OCI-LY7 (cell line): ENCODE results near the gene TNFAIP8L1. TPM values are rescaled to one million over a fixed set of nuclear protein-coding genes. Genes with fewer than 3 reads are reported as not detected.
A peak's percentile ranks its signal among the peaks of the same experiment; 100 is the strongest.
"Not testable (repeated sequence)": the region's sequence is repeated elsewhere in the genome, so short reads cannot be mapped to it uniquely, and the experiment has no call there.

Source experiments
- BruUV-seq: library from RNA; stranded (reverse); fragments of 400-500 nt; replicated peaks from 2 replicates; lab custom pipeline; 2021; lab: Mats Ljungman, UMichigan
- CTCF ChIA-PET: fragments of 300-600 bp; sonication (Branson Sonifier 250); formaldehyde crosslinking; loops from one replicate; lab custom pipeline; 2022; ENCODE audit warnings: antibody characterized with exemption; ENCODE audit not compliant: unreplicated experiment; lab: Charles Lee
- POLR2A ChIA-PET: fragments of 300-600 bp; sonication (Branson Sonifier 250); formaldehyde crosslinking; loops from one replicate; lab custom pipeline; 2022; ENCODE audit warnings: antibody characterized with exemption; lab: Charles Lee
- DNase-seq: peaks from one replicate; pipeline ENCODE4 v3.0.0-alpha.2; 2015; ENCODE audit warnings: low spot score
- H2AFZ ChIP-seq: fragments of 200-600 bp; sonication (generic), shearing (Covaris generic); 2 replicates; pipeline ENCODE4 v1.6.1; 2014; ENCODE audit warnings: mild to moderate bottlenecking, antibody characterized with exemption, low read length, moderate library complexity
- H3K27ac ChIP-seq: fragments of 200-600 bp; sonication (generic); 2 replicates; pipeline ENCODE4 v1.5.1; 2014; ENCODE audit warnings: mixed run types, low read depth, mild to moderate bottlenecking, moderate library complexity, low read length, inconsistent platforms; ENCODE audit not compliant: poor library complexity, severe bottlenecking
- H3K36me3 ChIP-seq: fragments of 200-600 bp; sonication (generic); 2 replicates; pipeline ENCODE4 v1.6.1; 2014; ENCODE audit warnings: mild to moderate bottlenecking, antibody characterized with exemption, low read length, moderate library complexity, mixed read lengths; ENCODE audit not compliant: insufficient read depth
- H3K4me1 ChIP-seq: fragments of 200-600 bp; sonication (generic); 2 replicates; pipeline ENCODE4 v1.5.1; 2014; ENCODE audit warnings: mild to moderate bottlenecking, low read length; ENCODE audit not compliant: insufficient read depth, poor library complexity, severe bottlenecking
- H3K4me2 ChIP-seq: fragments of 200-600 bp; sonication (generic); 2 replicates; pipeline ENCODE4 v1.6.1; 2014; ENCODE audit warnings: mild to moderate bottlenecking, low read length
- H3K4me3 ChIP-seq: fragments of 200-600 bp; sonication (generic); 2 replicates; pipeline ENCODE4 v1.5.1; 2014; ENCODE audit warnings: mild to moderate bottlenecking, low read depth, low read length; ENCODE audit not compliant: poor library complexity, severe bottlenecking
- H3K79me2 ChIP-seq: fragments of 200-600 bp; sonication (generic); 2 replicates; pipeline ENCODE4 v1.6.1; 2016; ENCODE audit warnings: low read depth, mild to moderate bottlenecking, low read length, moderate library complexity, mixed read lengths; ENCODE audit not compliant: insufficient read depth
- H3K9me2 ChIP-seq: fragments of 200-600 bp; sonication (generic); 2 replicates; pipeline ENCODE4 v1.6.1; 2016; ENCODE audit warnings: mild to moderate bottlenecking, low read length, mixed read lengths; ENCODE audit not compliant: insufficient read depth
- H3K9me3 ChIP-seq: fragments of 200-600 bp; sonication (generic); 2 replicates; pipeline ENCODE4 v1.6.1; 2014; ENCODE audit warnings: mild to moderate bottlenecking, mixed run types, low read length, mixed read lengths
- H4K20me1 ChIP-seq: fragments of 200-600 bp; sonication (generic); 2 replicates; pipeline ENCODE4 v1.6.1; 2014; ENCODE audit warnings: mild to moderate bottlenecking, antibody characterized with exemption, low read length, moderate library complexity, mixed read lengths; ENCODE audit not compliant: insufficient read depth
- CTCF ChIP-seq: fragments of 200-600 bp; sonication (generic); conservative IDR thresholded peaks from 2 replicates; pipeline ENCODE4 v1.5.1; 2014; ENCODE audit warnings: mild to moderate bottlenecking, antibody characterized with exemption, low read length, moderate library complexity, mixed read lengths
- EZH2phosphoT487 ChIP-seq: fragments of 200-600 bp; sonication (generic); IDR thresholded peaks from 2 replicates; pipeline ENCODE4 v1.6.1; 2018; ENCODE audit warnings: low read depth, borderline replicate concordance, mild to moderate bottlenecking, mixed run types, antibody characterized with exemption, low read length, moderate library complexity, mixed read lengths
- intact Hi-C: fragments of 100-400 bp; cut with micrococcal nuclease; formaldehyde crosslinking; loops from one replicate; pipeline ENCODE4 v1.10.0; 2022; ENCODE audit not compliant: unreplicated experiment
- total RNA-seq, 2 experiments: library from RNA; depleted of rRNA in 1 of 2; stranded (reverse); fragments of >200 nt in 1 of 2; shearing (Covaris generic) in 1 of 2; gene quantifications; 2 replicates each; pipeline ENCODE4 v1.2.3, GENCODE V29; 2014 to 2022

The TNFAIP8L1 gene
- total RNA-seq, 2 experiments from 2014 or later, result 9.0 to 22.7 TPM

- Histone ChIP-seq H3K27ac (no peak overlapping the region), H3K9me3 (no peaks in the 10 kb centered on the region), H3K4me3 (no peak overlapping the region), H3K4me2 (no peak overlapping the region), H3K4me1 (no peaks in the 10 kb centered on the region), H3K36me3 (peaks cover 25% of the 10 kb centered on the region), H4K20me1 (no peaks in the 10 kb centered on the region), H3K9me2 (no peaks in the 10 kb centered on the region), H2AFZ (no peak overlapping the region), H3K79me2 (no peaks in the 10 kb centered on the region)
- CTCF ChIA-PET, result no interaction called here
- POLR2A ChIA-PET, result no interaction called here
- TF ChIP-seq EZH2phosphoT487, result no peak
- peak; percentile 79 for TF ChIP-seq CTCF
- DNase-seq, result peak; percentile 72
- no TSS peak for BruUV-seq
- intact Hi-C loops, result no loop called here
These were observed 37.8 kb downstream of the TNFAIP8L1 start for GRCh38 chr19:4676955-4677731.

- Histone ChIP-seq H3K9me2 (no peaks in the 10 kb centered on the region), H2AFZ (no peak overlapping the region), H4K20me1 (no peaks in the 10 kb centered on the region), H3K4me2 (no peak overlapping the region), H3K79me2 (no peaks in the 10 kb centered on the region), H3K27ac (no peak overlapping the region), H3K9me3 (no peaks in the 10 kb centered on the region), H3K4me1 (no peaks in the 10 kb centered on the region), H3K4me3 (no peak overlapping the region), H3K36me3 (peaks cover 35% of the 10 kb centered on the region)
- no peak for TF ChIP-seq CTCF
- TF ChIP-seq EZH2phosphoT487, result no peak
- POLR2A ChIA-PET, result interaction anchor here (0.6 kb wide), 2 partner anchors 110 to 115 kb away, joined by 3 to 4 read pairs; no protein-coding TSS in a partner anchor
- intact Hi-C loops, result no loop called here
- BruUV-seq, result no TSS peak
- CTCF ChIA-PET, result interaction anchor here (0.6 kb wide), 1 partner anchor 159 kb away, joined by 11 read pairs; no protein-coding TSS in a partner anchor
- DNase-seq, result peak; percentile 19
These were observed 39.8 kb downstream of the TNFAIP8L1 start for GRCh38 chr19:4678881-4679790.

- H4K20me1 ChIP-seq, intact Hi-C loops, BruUV-seq, H3K4me1 ChIP-seq, H3K27ac ChIP-seq, H3K4me3 ChIP-seq, H2AFZ ChIP-seq, H3K79me2 ChIP-seq, DNase-seq, H3K9me2 ChIP-seq, H3K4me2 ChIP-seq, CTCF ChIA-PET, H3K9me3 ChIP-seq: not testable (repeated sequence)
- H3K36me3 ChIP-seq, result peaks cover 40% of the 10 kb centered on the region
- POLR2A ChIA-PET, result interaction anchor here (0.6 kb wide), 2 partner anchors 111 to 156 kb away, joined by 3 read pairs; no protein-coding TSS in a partner anchor
These were observed 40.7 kb downstream of the TNFAIP8L1 start for GRCh38 chr19:4680021-4680420.
